GM12892 (cell line): Measurements from ENCODE around the gene HOMER2.
"Not testable (repeated sequence)": the region's sequence is repeated elsewhere in the genome, so short reads cannot be mapped to it uniquely, and the experiment has no call there.

Source experiments
- DNase-seq: peaks from one replicate; pipeline ENCODE4 v3.0.0; 2011; ENCODE audit not compliant: insufficient read length
- FAIRE-seq: peaks from 2 replicates; lab custom pipeline; 2011; peaks lifted over from hg19 to GRCh38; lab: Jason Lieb, UNC
- POLR2A ChIP-seq: IDR thresholded peaks from 2 replicates; pipeline ENCODE4 v1.6.1; 2011; ENCODE audit warnings: low read depth, low read length, control low read depth
- POLR2AphosphoS5 ChIP-seq: IDR thresholded peaks from 2 replicates; pipeline ENCODE4 v1.6.1; 2011; ENCODE audit warnings: low read depth, low read length, control low read depth
- TAF1 ChIP-seq: IDR thresholded peaks from 2 replicates; pipeline ENCODE4 v1.6.1; 2011; ENCODE audit warnings: low read depth, mild to moderate bottlenecking, control low read depth, low read length, borderline replicate concordance

HOMER2 gene

DNA sequence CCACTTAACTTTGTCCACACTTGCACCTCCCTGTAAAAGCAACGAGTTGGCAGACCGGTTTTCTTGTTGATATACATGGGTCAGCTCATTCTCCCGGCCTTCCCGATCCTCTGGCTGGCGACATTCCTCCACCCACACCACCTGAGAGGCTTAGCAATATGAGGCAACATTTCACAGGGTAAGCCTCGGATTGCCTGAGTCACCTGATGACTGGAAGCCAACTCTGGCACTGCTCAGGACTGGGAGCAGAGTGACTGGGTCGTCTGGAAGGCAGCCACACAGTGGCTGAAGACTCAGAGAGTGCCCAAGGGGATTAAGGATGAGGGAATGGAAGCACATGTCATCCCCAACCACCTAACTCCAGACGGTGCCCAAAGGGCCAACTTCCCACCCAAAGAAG, 9.8 kb downstream of the HOMER2 start:
- FAIRE-seq = no peak
- no peak for TF ChIP-seq TAF1
- no peak for TF ChIP-seq POLR2A
- TF ChIP-seq POLR2AphosphoS5 = no peak
- DNase-seq = no peak

GRCh38 chr15:82939678-82940077, 12.8 kb downstream of the HOMER2 start:
- FAIRE-seq, DNase-seq: not testable (repeated sequence)

DNA sequence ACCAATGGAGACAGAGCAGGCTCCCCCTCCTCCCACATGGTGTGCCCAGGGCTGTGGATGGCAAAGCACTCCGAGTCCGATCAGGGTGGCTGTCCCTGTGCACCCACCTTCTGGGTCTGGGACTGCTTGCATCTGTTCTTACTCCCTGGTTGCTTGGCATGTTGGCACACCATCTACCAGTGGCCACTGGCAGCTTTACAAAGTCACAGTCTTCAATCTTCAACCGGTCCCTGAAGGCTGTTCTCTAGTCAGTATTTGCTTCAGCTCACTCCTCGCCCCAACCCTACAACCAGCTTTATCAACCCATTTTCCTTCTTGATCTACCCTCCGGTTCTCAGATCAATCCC, 14.8 kb downstream of the HOMER2 start:
- TF ChIP-seq POLR2A (no peak), POLR2AphosphoS5 (no peak), TAF1 (no peak)
- FAIRE-seq (no peak), DNase-seq (no peak)

DNA sequence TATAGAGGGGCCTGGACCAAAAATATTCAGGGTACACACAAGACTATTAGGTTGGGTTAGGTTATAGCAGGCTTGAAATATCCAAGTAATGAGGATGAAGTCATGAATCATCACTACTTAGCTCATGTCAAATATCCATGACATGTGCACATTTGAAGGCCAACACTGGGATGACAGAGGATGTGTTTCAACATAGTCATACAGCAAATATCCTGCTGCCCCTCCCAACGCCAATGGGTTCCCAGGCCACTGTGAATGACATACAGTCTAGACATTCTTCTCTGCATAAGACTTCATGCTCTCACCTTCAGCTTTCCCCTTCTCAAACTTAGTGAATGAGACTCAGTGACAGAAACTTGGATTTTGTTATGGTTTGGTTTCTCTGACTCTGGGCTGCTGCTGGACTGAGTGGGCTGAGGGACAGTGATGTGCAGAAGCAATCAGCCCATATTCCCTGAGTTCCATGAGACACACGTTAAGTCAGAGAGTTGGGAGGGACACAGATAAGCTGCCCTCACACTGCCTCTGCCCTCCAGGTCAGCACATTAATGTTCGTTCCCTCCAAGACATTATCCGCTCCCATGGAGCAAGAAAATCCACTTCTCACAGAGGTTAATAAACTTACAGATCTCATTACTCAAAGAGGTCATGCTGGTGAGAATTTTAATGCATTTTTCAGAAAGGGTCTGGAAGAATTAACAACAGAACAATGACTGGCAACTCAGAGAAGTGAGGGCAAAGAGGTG, 15.4 kb downstream of the HOMER2 start:
- no peak for DNase-seq
- FAIRE-seq = no peak
- TF ChIP-seq TAF1 = no peak
- no peak for TF ChIP-seq POLR2A
- TF ChIP-seq POLR2AphosphoS5 = no peak

- FAIRE-seq = no peak
- DNase-seq = no peak
- TF ChIP-seq TAF1 = no peak
- TF ChIP-seq POLR2A = no peak
- TF ChIP-seq POLR2AphosphoS5 = no peak
Observed at GRCh38 chr15:82935382-82935781, 17.1 kb downstream of the HOMER2 start.

GRCh38 chr15:82934100-82934880, 18.2 kb downstream of the HOMER2 start:
- TF ChIP-seq POLR2A (no peak), TAF1 (no peak), POLR2AphosphoS5 (no peak)
- DNase-seq = no peak
- no peak for FAIRE-seq

DNA sequence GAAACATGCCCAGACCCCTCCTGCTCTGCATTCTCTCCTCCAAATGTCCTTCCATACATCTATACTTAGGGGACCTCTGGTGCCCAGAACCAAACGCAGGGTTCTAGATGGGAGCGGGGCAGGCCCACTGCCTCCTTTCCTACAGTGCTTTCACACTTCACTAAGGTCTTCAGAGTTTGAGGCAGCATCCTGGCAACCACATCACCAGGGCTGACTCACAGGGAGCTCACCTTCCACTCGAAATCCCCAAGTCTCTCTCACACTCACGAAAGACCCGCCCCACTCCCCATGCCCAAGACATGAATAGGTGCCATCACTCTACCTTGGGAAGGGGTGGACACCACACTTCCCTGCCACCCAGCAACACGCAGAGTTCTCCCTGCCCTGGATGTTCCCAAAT, 18.9 kb downstream of the HOMER2 start:
- TF ChIP-seq TAF1 (no peak), POLR2AphosphoS5 (no peak), POLR2A (no peak)
- FAIRE-seq = no peak

GRCh38 chr15:82931221-82931620, 21.3 kb downstream of the HOMER2 start:
- TF ChIP-seq TAF1 (no peak), POLR2A (no peak)
- DNase-seq (no peak), FAIRE-seq (no peak)

More for the DNA sequence above, 18.9 kb downstream of the HOMER2 start:
- DNase-seq = no peak

DNA sequence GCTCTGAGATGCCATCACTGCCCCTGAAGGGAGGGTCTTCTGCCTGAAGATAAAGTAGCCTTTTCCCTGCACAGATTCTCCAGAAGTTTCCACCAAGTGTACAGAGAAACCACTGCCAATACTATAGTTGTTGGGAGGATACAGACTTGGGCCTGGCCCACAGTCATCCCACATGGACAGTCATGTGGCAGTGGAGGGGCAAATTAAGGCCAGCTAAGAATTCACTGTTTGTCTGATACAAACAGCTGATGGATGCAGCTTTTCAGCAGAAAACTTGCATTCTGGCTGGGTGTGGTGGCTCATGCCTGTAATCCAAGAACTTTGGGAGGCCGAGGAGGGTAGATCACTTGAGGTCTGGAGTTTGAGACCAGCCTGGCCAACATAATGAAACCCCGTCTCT, 22.1 kb downstream of the HOMER2 start:
- FAIRE-seq (no peak), DNase-seq (no peak)
- no peak for TF ChIP-seq POLR2A
- no peak for TF ChIP-seq TAF1
- no peak for TF ChIP-seq POLR2AphosphoS5

GRCh38 chr15:82928711-82929110, 23.8 kb downstream of the HOMER2 start:
- FAIRE-seq = no peak
- TF ChIP-seq POLR2A = no peak
- no peak for DNase-seq

DNA sequence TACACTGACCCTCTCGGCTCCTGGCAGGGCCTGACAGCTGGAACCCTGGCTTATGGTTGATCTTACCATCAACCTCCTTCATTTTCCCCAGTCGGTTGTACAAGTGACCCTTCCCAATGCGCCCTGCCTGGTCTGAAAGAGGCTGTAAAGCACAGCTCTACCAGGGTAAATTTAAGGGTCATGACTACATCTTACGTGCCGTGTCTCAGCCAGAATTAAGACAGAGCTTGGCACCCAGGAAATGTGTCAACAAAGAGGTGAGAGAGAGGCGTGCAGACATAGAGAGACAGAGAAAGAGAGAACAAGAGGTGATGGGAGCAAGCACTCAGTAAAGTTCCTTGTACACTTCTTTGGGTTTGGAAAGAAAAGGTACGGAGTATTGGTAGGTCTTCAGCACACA, 28.8 kb downstream of the HOMER2 start:
- FAIRE-seq = no peak
- TF ChIP-seq POLR2AphosphoS5 (no peak), TAF1 (no peak), POLR2A (no peak)
- no peak for DNase-seq

GRCh38 chr15:82922737-82923136, 29.8 kb downstream of the HOMER2 start:
- FAIRE-seq (no peak), DNase-seq (no peak)
- no peak for TF ChIP-seq TAF1

DNA sequence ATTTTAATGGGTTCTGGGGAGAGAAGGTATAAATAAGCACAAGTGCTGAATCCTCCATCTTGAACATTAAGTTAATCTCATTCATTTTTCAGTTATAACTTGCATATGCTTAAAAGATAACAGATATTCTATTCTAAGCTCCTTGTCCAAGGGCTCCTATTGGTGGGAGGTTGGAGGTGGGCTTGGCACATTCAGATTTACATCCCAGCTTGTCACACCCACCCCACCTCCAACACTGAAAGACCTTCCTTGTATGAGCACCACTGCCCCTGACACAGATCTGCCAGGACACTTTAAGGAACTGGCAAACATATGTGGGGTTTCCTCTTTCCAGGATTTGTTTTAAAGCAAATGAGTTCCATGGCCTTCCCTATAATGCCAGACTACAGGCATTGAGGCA, 30.6 kb downstream of the HOMER2 start:
- FAIRE-seq = no peak
- DNase-seq = no peak
- TF ChIP-seq POLR2AphosphoS5 = no peak
- TF ChIP-seq TAF1 = no peak
- TF ChIP-seq POLR2A = no peak
